Astrocyte (in vitro differentiated cells and primary cell): Measurements from ENCODE around the gene COPE.

Source experiments
- EZH2 ChIP-seq: IDR thresholded peaks from 2 replicates; pipeline ENCODE4 v1.6.1; 2012; ENCODE audit warnings: mild to moderate bottlenecking, low read length, inconsistent platforms; ENCODE audit not compliant: insufficient read depth
- TF ChIP-seq, protein P1 (sequence below): IDR thresholded peaks from 2 replicates; pipeline ENCODE4 v1.5.1; 2011; ENCODE audit warnings: low read depth, mild to moderate bottlenecking, inconsistent platforms, low read length, moderate library complexity; ENCODE audit not compliant: insufficient read depth

DNA sequence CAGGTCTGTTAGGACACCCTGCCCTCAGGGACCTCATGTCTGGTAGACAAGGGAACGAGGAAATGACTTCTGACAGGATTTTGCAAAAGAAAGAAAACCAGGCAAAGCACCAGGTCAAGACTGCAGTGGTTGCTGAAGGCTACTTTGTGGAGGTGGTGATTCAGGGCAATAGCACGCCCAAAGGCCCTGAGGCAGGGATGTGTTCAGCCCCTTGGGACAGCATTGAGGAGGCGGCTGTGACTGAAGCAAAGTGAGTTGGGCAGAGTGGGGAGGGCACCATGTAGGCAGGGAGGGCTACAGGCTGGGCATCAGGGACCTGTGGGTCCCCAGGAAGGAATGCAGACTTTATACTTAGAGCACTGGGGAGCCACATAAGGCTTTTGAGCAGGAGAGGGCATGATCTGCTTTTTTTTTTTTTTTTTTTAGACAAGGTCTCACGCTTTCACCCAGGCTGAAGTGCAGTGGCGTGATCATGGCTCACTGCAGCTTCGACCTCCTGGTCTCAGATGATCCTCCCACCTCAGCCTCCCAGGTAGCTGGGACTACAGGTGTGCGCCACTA lies 32.6 kb upstream of the COPE start:
- TF ChIP-seq, protein P1, sequence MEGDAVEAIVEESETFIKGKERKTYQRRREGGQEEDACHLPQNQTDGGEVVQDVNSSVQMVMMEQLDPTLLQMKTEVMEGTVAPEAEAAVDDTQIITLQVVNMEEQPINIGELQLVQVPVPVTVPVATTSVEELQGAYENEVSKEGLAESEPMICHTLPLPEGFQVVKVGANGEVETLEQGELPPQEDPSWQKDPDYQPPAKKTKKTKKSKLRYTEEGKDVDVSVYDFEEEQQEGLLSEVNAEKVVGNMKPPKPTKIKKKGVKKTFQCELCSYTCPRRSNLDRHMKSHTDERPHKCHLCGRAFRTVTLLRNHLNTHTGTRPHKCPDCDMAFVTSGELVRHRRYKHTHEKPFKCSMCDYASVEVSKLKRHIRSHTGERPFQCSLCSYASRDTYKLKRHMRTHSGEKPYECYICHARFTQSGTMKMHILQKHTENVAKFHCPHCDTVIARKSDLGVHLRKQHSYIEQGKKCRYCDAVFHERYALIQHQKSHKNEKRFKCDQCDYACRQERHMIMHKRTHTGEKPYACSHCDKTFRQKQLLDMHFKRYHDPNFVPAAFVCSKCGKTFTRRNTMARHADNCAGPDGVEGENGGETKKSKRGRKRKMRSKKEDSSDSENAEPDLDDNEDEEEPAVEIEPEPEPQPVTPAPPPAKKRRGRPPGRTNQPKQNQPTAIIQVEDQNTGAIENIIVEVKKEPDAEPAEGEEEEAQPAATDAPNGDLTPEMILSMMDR, result no peak
- TF ChIP-seq EZH2, result no peak
